Cerebellar nuclear complex (tissue), 1 donor: ENCODE data around the gene CTCFL.
"Not testable (repeated sequence)": the region's sequence is repeated elsewhere in the genome, so short reads cannot be mapped to it uniquely, and the experiment has no call there.

ENCODE experiments used
- DNase-seq, 2 experiments: peaks; one replicate each; lab custom pipeline; 2025; lab: John Stamatoyannopoulos, UW

The CTCFL gene

DNA sequence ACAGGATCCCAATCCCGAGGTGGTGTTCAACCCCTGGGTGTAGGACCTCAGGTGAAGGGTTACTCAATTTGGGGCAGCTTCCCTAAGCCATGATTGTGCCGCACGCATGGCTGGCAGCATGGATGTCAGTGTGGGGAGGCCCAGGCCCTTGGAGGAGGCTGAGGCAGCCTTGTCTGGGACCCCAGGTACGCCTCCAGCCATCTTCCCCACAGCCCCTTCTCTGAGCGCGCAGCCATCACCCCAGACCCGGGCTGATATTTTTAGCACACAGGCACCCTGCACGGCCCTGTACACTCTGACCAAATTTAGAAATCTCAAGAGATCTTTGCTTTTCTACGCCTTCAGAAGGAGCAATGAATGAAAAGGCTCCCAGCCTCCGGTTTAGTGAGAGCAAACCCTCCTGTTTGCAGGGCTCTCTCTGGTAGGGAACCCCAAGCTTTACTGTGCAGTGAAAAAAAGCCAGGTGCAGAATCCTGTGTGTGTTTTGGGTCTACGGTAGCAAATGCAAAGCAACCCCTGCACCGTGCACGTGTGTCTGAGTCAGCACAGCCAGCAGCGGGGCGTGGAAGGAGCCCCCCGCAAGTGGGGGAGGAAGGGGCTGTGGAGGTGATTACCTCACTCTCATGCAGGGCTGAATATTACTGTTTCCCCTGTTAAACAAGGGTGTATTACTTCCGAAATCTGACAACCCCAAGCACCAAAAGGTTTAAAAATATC lies 44.3 kb downstream of the CTCFL start:
- no peak for DNase-seq

DNA sequence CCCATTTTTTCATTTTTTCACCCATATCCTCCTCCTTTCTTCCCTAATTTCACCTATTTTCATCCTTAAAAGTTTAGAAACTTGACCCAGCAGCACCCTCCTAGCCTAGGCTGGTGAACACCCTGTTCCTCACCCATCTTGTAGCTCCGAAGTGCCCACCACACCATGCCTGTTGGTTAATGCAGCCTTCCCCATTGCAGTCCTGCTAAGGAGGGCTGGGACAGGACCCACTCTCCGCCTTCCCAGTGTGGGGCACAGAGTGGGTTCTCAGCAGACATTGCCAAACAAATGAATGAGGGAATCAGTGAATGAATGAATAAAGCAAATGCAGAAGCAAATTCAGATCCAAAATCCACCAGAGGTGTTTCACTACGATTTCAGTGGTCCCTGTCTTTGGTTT lies 45.7 kb downstream of the CTCFL start:
- no peak for DNase-seq

DNA sequence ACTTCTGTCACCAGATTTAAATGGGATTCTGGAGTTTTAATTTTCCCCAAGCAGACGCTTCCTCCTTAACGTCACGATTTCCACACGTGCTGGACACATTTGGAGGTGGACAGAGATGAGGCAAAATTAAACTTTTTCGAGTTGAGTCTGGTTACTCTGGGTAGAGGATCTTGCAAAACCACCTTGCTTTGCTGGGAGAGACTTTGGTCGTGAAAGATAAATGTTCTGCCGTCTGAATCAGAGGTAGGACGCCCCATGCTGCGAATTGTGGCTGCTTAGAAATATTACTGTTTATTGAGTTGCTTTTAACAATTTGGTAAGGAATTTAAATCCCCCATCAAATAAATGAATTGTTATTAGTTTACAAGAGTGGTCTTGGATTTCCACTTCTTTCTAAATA lies 46.8 kb downstream of the CTCFL start:
- DNase-seq, result no peak

DNA sequence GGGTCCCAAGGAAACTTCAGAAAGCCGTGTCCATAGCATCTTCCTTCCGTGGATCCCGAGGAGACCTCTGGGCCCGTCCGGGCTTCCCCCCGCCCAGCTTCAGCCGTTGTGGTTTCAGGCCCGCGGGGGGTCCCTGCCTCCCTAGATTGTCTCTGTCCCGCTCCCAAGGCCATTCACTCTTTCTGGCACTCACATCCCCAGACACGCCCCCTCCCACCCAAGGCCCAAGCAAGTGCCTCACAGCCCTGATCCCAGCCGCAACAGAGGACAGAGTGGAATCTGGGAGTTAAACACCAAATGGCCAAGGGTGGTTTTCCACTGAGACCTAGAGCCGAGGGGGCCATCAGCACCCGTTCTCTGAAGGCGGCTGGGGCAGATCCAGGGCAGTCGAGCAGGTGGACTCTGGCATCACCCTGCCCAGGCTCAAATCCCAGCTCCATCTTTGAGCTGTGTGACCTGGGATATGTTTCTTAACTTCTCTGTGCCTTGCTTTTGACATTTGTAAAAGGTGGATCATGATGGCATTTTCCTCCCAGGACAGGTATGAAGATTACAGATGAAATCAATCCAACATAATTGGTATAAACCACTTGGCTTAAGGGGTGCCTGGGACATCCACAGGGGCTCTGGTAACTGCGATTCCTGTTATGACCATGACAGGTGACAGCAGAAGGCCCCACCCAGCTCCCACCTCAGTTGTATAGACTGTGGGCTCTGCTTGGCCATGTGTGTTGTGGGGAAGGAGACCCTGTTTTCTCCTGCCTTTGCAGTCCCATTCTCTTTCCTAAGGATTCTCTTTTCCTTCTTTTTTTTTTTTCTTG lies 48.1 kb downstream of the CTCFL start:
- no peak for DNase-seq

DNA sequence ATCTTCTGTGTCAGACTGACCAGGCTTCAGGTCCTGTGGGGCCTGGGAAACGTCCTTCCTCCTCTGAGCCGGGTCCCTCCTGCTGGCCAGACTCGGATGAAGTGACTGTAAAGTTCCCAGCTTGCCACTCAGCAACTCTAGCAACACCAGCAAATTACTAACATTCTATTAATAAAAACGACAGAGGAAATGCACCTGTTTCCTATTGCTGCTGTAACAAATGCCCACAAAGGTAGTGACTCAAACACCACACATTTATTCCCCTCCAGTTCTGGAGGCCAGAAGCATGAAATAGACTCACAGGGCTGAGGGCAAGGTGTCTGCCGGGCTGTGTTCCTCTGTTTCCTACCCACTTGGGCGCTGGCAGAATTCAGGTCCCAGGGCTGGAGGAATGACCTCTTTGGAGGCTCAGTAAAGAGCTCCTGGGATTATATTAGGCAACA lies 48.8 kb downstream of the CTCFL start:
- DNase-seq, result no peak

DNA sequence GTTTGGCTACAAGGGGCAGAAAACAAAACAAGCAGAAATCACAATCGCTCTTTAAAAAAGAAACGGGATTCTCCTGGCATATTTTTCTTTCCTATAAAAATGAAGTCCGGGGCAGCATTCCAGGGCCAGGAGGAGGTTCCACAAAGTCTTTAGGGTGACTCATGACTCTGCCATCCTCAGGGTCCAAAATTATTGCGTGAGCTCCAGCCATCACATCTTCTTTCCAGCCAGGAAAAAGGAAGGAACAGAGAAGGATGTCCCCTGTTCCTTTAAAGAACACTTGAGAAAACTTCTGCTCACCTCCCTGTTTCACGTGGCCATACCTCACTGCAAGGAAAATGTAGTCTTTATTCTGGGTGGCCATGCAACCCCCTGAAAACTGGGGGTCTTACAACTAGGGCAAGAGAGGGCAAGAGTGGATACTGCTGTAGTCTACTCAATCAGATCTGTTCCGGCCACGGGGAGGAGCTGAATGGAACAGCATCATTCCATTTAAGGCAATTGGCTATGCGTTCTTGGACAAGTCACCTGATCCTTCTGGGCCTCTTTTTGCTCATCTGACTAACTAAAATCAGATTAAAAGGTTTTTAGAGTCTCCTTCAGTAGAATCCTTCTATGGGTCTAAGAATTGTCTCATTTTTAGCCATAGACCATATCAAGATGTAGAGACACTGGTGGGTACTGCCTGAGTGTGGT lies 49.4 kb downstream of the CTCFL start:
- DNase-seq, result no peak

DNA sequence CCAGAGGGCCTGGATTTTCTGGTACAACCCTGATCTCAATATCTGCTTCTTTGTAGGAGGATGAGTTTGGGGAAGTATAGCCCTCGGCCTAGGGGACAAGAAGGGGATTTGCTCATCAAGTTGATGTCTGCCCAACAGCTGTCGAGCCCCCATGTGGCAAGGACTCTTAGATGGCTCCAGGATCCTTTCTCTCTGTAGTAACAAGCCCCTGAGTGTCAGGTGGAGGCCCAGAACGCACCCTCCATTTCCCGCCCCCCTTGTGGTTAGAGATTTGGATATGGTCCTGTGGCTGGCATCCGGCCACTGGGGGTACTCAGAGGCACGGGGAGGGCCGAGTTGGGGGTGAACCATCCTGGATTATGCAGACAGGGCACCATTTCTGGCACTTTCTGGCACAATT lies 50.1 kb downstream of the CTCFL start:
- no peak for DNase-seq

DNA sequence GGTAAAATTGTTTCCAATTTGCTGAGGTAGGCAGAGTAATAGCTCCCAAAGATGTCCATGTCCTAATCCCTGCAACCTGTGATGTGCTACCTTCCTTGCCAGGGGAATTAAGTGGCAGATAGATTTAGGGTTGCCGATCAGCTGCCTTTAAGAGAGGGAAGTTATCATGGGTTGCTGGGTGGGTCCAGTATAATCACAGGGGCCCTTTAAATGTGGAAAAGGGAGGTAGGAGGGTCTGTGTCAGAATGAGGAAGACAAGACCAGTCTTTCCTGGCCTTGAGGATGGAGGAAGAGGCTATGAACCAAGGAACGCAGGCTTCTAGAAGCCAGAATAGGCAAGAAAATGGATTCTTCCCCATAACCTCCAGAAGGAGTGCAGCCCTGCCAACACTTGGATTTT lies 50.7 kb downstream of the CTCFL start:
- no peak for DNase-seq

DNA sequence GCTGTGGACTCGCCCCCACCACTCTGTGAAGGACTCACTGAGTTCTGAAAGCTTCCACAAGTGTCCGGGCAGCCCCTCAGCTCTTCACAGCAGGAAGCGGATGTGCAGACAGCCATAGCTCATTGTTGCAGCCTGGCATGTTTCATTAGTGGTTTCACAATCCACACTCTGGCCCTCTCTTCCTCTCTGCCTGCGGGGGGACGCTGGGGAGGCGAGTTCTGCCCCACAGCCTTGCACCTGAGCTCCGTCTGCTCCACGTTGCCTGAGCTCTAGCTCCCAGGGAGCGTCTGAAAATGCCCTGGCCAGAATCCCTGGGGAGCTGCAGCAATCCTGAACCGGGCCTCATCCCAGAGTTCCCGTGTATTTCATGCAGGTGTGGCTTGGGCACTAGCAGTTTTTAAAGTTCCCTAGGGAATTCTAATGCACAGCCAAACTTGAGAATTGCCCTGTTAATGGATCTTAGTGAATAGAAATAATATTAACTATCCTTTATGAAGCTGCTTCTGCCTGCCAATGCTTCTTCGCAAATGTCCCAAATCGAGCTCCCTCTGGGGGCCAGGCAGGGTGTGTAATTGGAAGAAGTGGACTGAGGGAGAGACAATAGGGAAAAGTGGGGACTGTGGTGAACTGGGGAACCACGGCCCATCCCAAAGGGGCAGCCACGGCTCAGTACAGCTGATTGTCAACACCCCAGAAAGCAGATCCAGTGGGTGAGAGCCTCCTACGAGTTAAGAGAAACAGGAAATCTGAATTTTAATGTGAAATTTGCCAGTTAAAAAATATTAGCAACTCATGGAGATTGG lies 51.5 kb downstream of the CTCFL start:
- no peak for DNase-seq

DNA sequence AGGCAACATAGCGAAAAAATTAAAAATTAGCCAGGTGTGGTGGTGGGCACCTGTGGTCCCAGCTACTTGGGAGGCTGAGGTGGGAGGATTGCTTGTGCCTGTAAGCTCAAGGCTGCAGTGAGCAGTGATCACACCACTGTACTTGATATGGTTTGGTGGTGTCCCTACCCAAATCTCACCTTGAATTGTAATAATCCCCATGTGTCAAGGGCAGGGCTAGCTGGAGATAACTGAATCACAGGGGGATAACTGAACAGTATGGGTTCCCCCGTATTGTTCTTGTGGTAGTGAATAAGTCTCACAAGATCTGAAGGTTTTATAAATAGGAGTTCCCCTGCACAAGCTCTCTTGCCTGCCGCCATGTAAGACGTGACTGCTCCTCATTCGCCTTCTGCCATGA lies 52.5 kb downstream of the CTCFL start:
- DNase-seq, result not testable (repeated sequence)

DNA sequence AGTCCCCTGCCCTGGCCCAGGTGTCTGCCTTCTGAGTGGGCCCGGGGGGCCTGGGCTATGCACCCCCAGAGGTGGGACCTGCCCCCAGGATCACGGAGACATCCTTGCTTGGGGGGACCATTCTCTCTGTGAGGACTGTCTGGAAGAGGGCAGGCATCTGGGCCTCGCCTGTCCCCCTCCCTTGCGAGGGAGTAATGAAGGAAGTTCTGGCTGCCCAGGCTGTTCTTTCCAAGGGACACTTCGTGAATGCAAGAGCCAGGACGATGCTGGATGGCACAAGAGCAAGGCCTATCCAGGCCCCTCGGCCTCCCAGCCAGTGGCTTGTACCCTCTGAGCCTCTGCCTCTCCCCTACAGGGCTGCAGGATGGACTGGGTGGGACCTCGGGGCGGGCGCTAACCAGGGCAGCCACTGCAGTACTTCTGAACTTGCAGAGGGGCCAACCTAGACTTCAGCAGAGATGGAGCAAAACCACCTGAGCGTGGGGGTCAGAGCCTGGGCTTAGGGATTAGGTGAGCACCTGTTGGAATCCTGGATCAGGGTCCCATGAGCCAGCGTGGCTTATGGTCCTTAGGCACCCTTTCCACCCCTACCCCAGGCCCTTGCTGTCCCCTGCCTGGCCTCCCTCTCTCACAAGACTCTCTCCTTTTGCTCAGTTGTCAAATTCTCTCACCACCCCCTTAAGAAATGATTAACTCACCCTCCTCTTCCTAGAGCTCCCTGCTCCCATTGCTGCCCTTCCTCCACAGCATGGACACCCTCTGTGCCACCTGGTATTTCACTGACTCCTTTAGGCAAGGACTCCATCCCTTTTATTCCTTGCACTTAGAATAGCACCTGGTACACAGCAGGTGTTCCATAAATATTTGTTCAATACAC lies 53.2 kb downstream of the CTCFL start:
- no peak for DNase-seq

DNA sequence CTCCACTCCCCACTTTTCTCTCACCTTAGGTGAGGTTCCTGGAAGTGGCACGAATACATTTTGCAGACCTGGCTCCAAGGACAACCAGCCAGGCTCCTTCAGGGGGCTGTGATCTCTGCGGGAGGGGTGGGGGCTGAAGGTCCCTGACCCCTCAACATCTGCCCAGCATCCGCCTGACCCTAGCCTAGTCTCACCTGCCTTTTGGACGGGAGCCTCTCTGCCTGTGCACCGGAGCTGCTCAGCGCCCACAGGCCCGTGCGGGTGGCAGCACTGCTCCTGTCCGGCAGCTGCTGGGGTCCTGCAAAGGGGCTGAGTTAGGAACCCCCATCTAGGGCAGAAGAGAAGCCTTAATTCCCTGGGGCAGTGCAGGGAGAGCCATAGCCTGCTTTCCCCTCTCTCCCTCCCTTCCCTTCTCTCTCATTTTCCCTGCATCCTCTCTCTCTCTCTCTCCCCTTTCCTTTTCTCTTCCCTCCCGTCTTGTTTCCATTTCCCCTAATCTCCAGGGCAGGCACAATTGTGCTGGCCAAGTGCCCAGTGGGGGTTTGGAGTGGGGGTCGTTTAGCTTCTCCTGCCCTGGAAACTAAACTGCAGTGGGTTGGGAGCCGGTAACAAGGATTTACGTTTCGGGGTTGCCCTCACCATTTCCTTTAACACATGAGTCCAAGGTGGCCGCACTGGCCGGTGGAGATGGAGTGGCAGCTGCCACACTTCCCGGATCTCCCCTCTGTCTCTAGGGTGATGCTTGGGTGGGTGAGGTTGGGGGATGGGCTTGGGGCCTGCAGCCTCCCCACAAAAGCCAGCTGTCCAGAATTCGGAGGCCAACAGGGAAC lies 54.1 kb downstream of the CTCFL start:
- DNase-seq, result no peak

DNA sequence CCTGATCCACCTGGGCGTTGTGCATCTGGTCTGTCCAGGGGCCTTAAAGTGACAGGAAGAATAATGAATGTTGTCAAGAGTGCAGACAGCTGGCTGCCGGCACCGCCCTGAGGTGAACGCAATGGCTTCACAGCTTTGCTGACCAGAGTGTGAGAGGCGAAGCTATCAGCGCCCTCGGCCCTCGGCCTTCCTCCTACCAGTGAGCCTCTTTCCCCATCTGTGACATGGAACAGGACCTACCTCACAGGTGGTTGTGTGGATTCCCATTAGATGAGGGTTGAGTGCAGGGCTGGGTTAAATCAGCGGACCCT lies 54.8 kb downstream of the CTCFL start:
- no peak for DNase-seq

DNA sequence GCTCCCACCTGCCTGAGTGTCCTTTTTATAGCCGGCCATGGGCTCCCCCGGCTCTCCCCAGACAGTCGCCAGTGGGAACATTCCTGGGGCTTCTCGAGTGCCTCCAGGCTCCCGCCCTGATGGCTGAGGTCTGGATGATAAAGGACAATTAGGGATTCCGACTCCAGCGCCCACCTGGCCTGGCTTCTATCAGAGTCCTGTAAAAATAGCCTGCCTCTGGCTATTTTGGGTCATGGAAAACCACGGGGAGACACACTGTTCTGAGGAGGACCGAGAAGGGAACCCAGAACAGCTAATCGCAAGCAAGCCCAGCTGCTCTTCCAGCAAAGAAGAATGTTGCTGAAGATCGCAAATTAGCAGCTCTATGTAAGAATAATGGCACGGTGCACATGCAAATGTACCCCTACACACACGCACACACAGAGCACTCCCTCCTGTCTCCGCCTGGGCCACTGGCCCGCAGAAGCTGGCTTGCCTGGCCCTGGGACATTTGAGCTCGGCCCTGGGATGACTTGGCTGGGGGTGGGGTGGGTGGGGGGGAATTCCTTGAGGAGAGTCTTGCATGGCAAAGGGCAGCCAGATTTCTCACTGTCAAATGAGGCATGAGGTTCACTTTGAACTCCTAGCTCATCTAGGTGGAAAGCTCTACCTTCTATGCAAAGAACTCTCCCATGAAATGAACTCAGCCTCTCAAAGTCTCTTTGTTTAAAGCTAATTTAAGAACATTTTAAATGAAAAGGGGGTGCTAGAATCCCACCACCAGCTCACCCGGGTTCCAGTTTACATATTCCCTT lies 55.3 kb downstream of the CTCFL start:
- DNase-seq, result peak in 1 of 2 experiments; percentile 16

DNA sequence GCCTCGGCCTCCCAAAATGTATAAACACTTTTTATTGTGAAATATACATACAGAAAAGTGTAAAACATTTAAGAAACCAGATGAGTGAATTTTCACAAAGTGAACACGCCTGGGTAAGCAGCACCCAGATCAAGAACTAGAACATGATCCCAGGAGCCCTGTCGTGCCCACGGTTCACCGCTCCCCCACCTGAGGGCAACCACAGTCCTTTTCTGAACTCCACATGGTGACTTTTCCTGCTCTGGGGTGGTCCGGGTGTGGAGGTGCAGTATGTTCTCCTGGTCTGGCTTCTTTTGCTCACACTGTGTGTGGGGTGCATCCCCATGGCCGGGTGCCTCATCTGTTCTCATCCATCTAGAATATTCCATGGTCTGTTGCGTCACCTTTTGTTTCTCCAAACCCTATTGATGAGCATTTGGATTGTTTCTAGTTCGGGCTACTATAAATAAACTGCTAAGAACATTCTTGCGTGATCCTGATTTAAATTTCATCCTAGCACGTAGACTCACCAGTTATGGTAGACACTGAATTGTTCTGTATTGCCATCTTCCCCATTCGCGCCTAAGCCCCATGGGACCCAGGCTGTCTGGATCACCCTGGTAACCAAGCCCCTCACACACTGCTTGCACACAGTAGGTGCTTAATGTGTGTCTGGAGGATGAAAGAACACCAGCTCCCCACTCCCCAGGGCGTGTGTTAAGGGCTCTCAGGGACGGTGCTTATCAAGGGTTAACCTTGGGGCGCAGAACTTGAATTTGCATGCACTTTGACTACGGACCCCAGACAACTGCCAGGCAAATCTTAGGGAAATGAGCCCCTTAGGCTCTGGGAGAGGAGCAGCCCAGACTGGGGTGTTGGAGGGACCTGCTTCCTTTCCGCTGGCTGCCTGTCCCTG lies 56.2 kb downstream of the CTCFL start:
- no peak for DNase-seq

DNA sequence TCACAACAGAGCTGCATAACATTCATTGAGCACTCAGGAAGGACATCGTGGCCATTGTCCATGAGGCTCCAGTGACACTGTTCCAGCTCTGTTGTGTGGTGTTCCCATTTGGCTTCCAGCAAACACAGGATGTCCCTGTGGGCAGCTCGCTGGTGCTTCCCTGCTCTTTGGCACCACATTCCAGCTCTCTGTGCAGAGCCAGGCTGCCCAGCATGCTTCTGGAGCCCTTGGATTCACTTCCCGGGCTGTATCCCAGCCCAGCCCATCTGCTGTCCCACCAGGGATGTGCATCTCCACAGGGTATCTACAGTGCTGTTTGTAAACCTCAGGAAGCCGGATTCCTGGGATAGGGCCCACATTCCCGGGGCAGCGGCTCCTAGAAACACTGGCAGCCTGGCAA lies 57.2 kb downstream of the CTCFL start:
- peak in 1 of 2 experiments; percentile 29 for DNase-seq

DNA sequence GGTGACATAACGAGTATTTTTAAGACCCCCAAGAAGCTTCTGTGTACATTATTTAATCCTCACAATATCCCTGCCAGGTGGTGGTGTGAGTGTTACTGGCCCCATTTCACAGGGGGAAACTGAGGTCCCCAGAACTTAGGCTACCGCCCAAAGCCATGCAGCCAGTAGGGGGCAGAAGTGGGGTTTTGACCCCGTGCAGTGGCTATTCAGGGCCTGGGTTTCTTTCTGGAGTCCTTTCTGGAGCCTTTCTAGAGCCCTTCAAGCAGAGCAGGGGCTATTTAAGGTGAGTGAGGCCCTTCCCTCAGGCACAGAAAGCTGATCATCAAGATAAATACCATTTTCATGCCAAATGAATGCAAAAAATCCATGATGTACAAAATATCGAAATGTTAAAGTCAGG lies 59.0 kb downstream of the CTCFL start:
- DNase-seq, result no peak

DNA sequence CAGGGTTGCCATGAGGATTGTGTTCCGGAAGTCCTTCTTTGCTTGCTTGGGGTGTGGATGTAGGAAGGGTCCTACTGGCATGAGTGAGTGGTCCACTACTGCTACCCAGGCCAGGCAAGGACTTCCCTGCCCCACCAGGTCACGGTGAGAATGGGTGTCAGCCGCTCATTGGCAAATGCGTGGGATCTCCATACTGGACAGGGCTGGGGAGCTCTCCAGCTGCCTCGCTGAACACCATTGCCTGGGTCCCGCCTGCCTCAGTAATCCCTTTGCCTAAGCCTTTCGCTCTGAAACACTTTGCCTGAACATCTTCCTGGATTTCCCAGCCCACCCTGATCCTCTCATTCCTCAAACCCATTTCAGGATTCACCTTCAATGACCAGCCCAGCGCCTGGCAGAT lies 59.5 kb downstream of the CTCFL start:
- no peak for DNase-seq
